ENCODE data around the gene IRAK3.

- TF ChIP-seq EZH2 (IDR thresholded peaks at IDR 0.05; ENCODE audit: insufficient read depth, poor library complexity, severe bottlenecking) (no peak), EZH2phosphoT487 (IDR thresholded peaks at IDR 0.05; ENCODE audit: insufficient read depth, low read depth) (no peak)
These were observed 69.0 kb downstream of the IRAK3 start for GRCh38 chr12:66258011-66258410.

Measured in GM23248 (cell line).